HEK293 (cell line): ENCODE results near the gene MYL12A.
A peak's percentile ranks its signal among the peaks of the same experiment; 100 is the strongest.

ENCODE experiments used
- BCL11B ChIP-seq: fragments of 450-650 bp; formaldehyde crosslinking; IDR thresholded peaks from 2 replicates; pipeline ENCODE4 v1.5.1; 2016; ENCODE audit warnings: low read depth, missing biosample characterization, missing genetic modification characterization
- IKZF3 ChIP-seq: fragments of 450-650 bp; IDR thresholded peaks from 2 replicates; pipeline ENCODE4 v1.5.0; 2018; ENCODE audit warnings: missing biosample characterization, mild to moderate bottlenecking, missing genetic modification characterization, moderate library complexity
- MZF1 ChIP-seq: fragments of 450-650 bp; formaldehyde crosslinking; IDR thresholded peaks from 2 replicates; pipeline ENCODE4 v1.5.1; 2017; ENCODE audit warnings: missing biosample characterization, missing genetic modification characterization, borderline replicate concordance
- PRDM1 ChIP-seq: fragments of 450-650 bp; formaldehyde crosslinking; IDR thresholded peaks from 2 replicates; pipeline ENCODE4; 2016; ENCODE audit warnings: missing biosample characterization, missing genetic modification characterization
- SP2 ChIP-seq: fragments of 450-650 bp; formaldehyde crosslinking; IDR thresholded peaks from 2 replicates; pipeline ENCODE4 v1.5.1; 2016; ENCODE audit warnings: missing biosample characterization, missing genetic modification characterization
- ZBTB21 ChIP-seq: fragments of 450-650 bp; formaldehyde crosslinking; IDR thresholded peaks from 2 replicates; pipeline ENCODE4 v1.5.1; 2017; ENCODE audit warnings: missing biosample characterization, missing genetic modification characterization
- ZBTB8A ChIP-seq: fragments of 450-650 bp; formaldehyde crosslinking; IDR thresholded peaks from 2 replicates; pipeline ENCODE4 v1.5.1; 2016; ENCODE audit warnings: missing biosample characterization, missing genetic modification characterization
- ZFP37 ChIP-seq: fragments of 450-650 bp; formaldehyde crosslinking; IDR thresholded peaks from 2 replicates; pipeline ENCODE4 v1.5.1; 2016; ENCODE audit warnings: missing biosample characterization, missing genetic modification characterization
- ZNF114 ChIP-seq: fragments of 450-650 bp; formaldehyde crosslinking; IDR thresholded peaks from 2 replicates; pipeline ENCODE4 v1.5.0; 2017; ENCODE audit warnings: missing biosample characterization, missing genetic modification characterization
- ZNF138 ChIP-seq: fragments of 450-650 bp; formaldehyde crosslinking; IDR thresholded peaks from 2 replicates; pipeline ENCODE4 v1.5.1; 2016; ENCODE audit warnings: missing biosample characterization, missing genetic modification characterization, borderline replicate concordance
- ZNF140 ChIP-seq: fragments of 450-650 bp; formaldehyde crosslinking; IDR thresholded peaks from 2 replicates; pipeline ENCODE4 v1.5.1; 2016; ENCODE audit warnings: missing biosample characterization, missing genetic modification characterization
- ZNF184 ChIP-seq: fragments of 450-650 bp; IDR thresholded peaks from 2 replicates; pipeline ENCODE4 v1.5.1; 2018; ENCODE audit warnings: missing biosample characterization, mild to moderate bottlenecking, missing genetic modification characterization
- ZNF202 ChIP-seq: fragments of 450-650 bp; formaldehyde crosslinking; IDR thresholded peaks from 2 replicates; pipeline ENCODE4 v1.5.1; 2016; ENCODE audit warnings: missing biosample characterization, missing genetic modification characterization, borderline replicate concordance
- ZNF239 ChIP-seq: fragments of 450-650 bp; formaldehyde crosslinking; IDR thresholded peaks from 2 replicates; pipeline ENCODE4 v1.5.1; 2016; ENCODE audit warnings: missing biosample characterization, missing genetic modification characterization
- ZNF24 ChIP-seq: fragments of 450-650 bp; formaldehyde crosslinking; IDR thresholded peaks from 2 replicates; pipeline ENCODE4 v1.5.1; 2016; ENCODE audit warnings: missing biosample characterization, missing genetic modification characterization
- ZNF354C ChIP-seq: fragments of 450-650 bp; formaldehyde crosslinking; IDR thresholded peaks from 2 replicates; pipeline ENCODE4 v1.5.1; 2016; ENCODE audit warnings: missing biosample characterization, missing genetic modification characterization, low read depth, borderline replicate concordance
- ZNF501 ChIP-seq: fragments of 450-650 bp; formaldehyde crosslinking; IDR thresholded peaks from 2 replicates; pipeline ENCODE4 v1.5.1; 2016; ENCODE audit warnings: missing biosample characterization, missing genetic modification characterization
- ZNF623 ChIP-seq: fragments of 450-650 bp; formaldehyde crosslinking; IDR thresholded peaks from 2 replicates; pipeline ENCODE4 v1.5.1; 2016; ENCODE audit warnings: missing biosample characterization, missing genetic modification characterization
- ZNF660 ChIP-seq: fragments of 450-650 bp; IDR thresholded peaks from 2 replicates; pipeline ENCODE4 v1.5.1; 2018; ENCODE audit warnings: missing biosample characterization, mild to moderate bottlenecking, missing genetic modification characterization
- ZNF777 ChIP-seq: fragments of 450-650 bp; formaldehyde crosslinking; IDR thresholded peaks from 2 replicates; pipeline ENCODE4 v1.5.1; 2017; ENCODE audit warnings: missing biosample characterization, missing genetic modification characterization, borderline replicate concordance
- ZSCAN16 ChIP-seq: fragments of 450-650 bp; formaldehyde crosslinking; IDR thresholded peaks from 2 replicates; pipeline ENCODE4 v1.5.1; 2016; ENCODE audit warnings: missing biosample characterization, missing genetic modification characterization
- TF ChIP-seq, protein P1 (sequence below): fragments of 450-650 bp; formaldehyde crosslinking; IDR thresholded peaks from 2 replicates; pipeline ENCODE4 v1.5.1; 2016; ENCODE audit warnings: missing biosample characterization, missing genetic modification characterization
- TF ChIP-seq, protein P2 (sequence below): fragments of 450-650 bp; formaldehyde crosslinking; IDR thresholded peaks from 2 replicates; pipeline ENCODE4 v1.5.1; 2016; ENCODE audit warnings: missing biosample characterization, missing genetic modification characterization
- TF ChIP-seq, protein P3 (sequence below): fragments of 450-650 bp; formaldehyde crosslinking; IDR thresholded peaks from 2 replicates; pipeline ENCODE4 v1.5.1; 2017; ENCODE audit warnings: missing biosample characterization, missing genetic modification characterization
- TF ChIP-seq, protein P4 (sequence below): fragments of 450-650 bp; formaldehyde crosslinking; IDR thresholded peaks from 2 replicates; pipeline ENCODE4 v1.5.1; 2016; ENCODE audit warnings: missing biosample characterization, missing genetic modification characterization, borderline replicate concordance
- TF ChIP-seq, protein P5 (sequence below): fragments of 450-650 bp; formaldehyde crosslinking; IDR thresholded peaks from 2 replicates; pipeline ENCODE4 v1.5.1; 2017; ENCODE audit warnings: missing biosample characterization, missing genetic modification characterization
- TF ChIP-seq, protein P6 (sequence below): fragments of 450-650 bp; formaldehyde crosslinking; IDR thresholded peaks from 2 replicates; pipeline ENCODE4 v1.5.1; 2017; ENCODE audit warnings: missing biosample characterization, missing genetic modification characterization

MYL12A gene

DNA sequence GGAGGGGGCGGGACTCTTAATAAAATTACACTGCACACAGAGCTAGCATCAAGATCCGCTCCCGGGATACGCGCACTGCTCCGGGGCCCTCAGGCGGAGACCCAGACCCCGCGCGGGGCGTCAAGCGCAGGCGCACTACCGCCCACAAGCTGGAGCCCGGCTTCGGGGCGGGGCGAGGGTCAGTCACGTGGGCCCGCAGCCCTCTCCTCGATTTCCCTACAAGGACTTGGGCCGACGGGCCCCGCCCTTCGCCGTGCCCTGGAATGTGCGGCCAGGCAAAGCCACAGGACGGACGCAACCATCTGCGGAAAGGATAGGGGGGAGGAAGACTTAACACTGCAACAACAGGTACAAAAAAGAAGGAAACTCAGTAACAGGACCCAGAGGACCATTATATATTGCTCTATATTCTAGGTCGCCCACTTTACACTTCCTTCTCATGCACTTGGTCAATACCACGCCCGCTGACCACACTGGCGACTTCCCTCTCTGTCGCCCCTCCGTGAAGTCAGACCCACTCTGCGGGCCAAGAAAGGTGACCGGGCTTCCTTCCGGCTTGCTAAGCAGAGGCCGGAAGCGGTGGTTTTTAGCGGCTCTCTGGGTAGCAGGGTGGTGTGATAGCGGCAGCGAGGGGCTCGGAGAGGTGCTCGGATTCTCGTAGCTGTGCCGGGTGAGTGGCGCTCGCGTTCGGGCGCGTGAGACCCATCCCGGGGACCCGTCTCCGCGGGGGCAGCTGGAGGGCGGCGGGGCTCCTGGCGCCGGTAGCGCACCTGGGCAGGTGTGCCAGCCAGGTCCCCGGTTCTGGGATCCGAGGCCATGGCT is at the start of gene MYL12A (continued):
- TF ChIP-seq, protein P1, sequence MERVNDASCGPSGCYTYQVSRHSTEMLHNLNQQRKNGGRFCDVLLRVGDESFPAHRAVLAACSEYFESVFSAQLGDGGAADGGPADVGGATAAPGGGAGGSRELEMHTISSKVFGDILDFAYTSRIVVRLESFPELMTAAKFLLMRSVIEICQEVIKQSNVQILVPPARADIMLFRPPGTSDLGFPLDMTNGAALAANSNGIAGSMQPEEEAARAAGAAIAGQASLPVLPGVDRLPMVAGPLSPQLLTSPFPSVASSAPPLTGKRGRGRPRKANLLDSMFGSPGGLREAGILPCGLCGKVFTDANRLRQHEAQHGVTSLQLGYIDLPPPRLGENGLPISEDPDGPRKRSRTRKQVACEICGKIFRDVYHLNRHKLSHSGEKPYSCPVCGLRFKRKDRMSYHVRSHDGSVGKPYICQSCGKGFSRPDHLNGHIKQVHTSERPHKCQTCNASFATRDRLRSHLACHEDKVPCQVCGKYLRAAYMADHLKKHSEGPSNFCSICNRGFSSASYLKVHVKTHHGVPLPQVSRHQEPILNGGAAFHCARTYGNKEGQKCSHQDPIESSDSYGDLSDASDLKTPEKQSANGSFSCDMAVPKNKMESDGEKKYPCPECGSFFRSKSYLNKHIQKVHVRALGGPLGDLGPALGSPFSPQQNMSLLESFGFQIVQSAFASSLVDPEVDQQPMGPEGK (tag by site-specific recombination): peak; percentile 29; the same call in 1 of the 2 replicates
- TF ChIP-seq, protein P2, sequence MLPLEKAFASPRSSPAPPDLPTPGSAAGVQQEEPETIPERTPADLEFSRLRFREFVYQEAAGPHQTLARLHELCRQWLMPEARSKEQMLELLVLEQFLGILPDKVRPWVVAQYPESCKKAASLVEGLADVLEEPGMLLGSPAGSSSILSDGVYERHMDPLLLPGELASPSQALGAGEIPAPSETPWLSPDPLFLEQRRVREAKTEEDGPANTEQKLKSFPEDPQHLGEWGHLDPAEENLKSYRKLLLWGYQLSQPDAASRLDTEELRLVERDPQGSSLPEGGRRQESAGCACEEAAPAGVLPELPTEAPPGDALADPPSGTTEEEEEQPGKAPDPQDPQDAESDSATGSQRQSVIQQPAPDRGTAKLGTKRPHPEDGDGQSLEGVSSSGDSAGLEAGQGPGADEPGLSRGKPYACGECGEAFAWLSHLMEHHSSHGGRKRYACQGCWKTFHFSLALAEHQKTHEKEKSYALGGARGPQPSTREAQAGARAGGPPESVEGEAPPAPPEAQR (tag by site-specific recombination): 0 out of 2 replicates have a peak, but pooled peaks have one; percentile 79
- TF ChIP-seq ZNF202 (tag by site-specific recombination) (no peak), ZNF140 (tag by site-specific recombination) (no peak), ZNF501 (tag by site-specific recombination) (peak; percentile 82), IKZF3 (peak; percentile 83), ZNF114 (tag by site-specific recombination) (no peak), PRDM1 (tag by site-specific recombination) (no peak), BCL11B (peak; percentile 77; the same call in 1 of the 2 replicates), ZNF24 (tag by site-specific recombination) (peak; percentile 53; the same call in 1 of the 2 replicates), SP2 (tag by site-specific recombination) (peak; percentile 80), ZNF184 (tag by site-specific recombination) (no peak), ZNF354C (no peak), ZBTB21 (tag by site-specific recombination) (peak; percentile 79), ZSCAN16 (tag by site-specific recombination) (no peak), MZF1 (tag by site-specific recombination) (no peak), ZBTB8A (peak; percentile 87), ZNF138 (no peak), ZNF660 (0 out of 2 replicates have a peak, but pooled peaks have one; percentile 12), ZNF623 (tag by site-specific recombination) (no peak; the same call in 1 of the 2 replicates), ZNF239 (tag by site-specific recombination) (no peak), ZNF777 (tag by site-specific recombination) (0 out of 2 replicates have a peak, but pooled peaks have one; percentile 32), ZFP37 (peak; percentile 90; the same call in 1 of the 2 replicates)
- TF ChIP-seq, protein P3, sequence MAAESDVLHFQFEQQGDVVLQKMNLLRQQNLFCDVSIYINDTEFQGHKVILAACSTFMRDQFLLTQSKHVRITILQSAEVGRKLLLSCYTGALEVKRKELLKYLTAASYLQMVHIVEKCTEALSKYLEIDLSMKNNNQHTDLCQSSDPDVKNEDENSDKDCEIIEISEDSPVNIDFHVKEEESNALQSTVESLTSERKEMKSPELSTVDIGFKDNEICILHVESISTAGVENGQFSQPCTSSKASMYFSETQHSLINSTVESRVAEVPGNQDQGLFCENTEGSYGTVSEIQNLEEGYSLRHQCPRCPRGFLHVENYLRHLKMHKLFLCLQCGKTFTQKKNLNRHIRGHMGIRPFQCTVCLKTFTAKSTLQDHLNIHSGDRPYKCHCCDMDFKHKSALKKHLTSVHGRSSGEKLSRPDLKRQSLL (tag by site-specific recombination): no peak
- TF ChIP-seq, protein P4, sequence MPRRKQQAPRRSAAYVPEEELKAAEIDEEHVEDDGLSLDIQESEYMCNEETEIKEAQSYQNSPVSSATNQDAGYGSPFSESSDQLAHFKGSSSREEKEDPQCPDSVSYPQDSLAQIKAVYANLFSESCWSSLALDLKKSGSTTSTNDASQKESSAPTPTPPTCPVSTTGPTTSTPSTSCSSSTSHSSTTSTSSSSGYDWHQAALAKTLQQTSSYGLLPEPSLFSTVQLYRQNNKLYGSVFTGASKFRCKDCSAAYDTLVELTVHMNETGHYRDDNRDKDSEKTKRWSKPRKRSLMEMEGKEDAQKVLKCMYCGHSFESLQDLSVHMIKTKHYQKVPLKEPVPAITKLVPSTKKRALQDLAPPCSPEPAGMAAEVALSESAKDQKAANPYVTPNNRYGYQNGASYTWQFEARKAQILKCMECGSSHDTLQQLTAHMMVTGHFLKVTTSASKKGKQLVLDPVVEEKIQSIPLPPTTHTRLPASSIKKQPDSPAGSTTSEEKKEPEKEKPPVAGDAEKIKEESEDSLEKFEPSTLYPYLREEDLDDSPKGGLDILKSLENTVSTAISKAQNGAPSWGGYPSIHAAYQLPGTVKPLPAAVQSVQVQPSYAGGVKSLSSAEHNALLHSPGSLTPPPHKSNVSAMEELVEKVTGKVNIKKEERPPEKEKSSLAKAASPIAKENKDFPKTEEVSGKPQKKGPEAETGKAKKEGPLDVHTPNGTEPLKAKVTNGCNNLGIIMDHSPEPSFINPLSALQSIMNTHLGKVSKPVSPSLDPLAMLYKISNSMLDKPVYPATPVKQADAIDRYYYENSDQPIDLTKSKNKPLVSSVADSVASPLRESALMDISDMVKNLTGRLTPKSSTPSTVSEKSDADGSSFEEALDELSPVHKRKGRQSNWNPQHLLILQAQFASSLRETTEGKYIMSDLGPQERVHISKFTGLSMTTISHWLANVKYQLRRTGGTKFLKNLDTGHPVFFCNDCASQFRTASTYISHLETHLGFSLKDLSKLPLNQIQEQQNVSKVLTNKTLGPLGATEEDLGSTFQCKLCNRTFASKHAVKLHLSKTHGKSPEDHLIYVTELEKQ (tag by site-specific recombination): no peak
- TF ChIP-seq, protein P5, sequence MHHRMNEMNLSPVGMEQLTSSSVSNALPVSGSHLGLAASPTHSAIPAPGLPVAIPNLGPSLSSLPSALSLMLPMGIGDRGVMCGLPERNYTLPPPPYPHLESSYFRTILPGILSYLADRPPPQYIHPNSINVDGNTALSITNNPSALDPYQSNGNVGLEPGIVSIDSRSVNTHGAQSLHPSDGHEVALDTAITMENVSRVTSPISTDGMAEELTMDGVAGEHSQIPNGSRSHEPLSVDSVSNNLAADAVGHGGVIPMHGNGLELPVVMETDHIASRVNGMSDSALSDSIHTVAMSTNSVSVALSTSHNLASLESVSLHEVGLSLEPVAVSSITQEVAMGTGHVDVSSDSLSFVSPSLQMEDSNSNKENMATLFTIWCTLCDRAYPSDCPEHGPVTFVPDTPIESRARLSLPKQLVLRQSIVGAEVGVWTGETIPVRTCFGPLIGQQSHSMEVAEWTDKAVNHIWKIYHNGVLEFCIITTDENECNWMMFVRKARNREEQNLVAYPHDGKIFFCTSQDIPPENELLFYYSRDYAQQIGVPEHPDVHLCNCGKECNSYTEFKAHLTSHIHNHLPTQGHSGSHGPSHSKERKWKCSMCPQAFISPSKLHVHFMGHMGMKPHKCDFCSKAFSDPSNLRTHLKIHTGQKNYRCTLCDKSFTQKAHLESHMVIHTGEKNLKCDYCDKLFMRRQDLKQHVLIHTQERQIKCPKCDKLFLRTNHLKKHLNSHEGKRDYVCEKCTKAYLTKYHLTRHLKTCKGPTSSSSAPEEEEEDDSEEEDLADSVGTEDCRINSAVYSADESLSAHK (tag by site-specific recombination): 0 out of 2 replicates have a peak, but pooled peaks have one; percentile 36
- TF ChIP-seq, protein P6, sequence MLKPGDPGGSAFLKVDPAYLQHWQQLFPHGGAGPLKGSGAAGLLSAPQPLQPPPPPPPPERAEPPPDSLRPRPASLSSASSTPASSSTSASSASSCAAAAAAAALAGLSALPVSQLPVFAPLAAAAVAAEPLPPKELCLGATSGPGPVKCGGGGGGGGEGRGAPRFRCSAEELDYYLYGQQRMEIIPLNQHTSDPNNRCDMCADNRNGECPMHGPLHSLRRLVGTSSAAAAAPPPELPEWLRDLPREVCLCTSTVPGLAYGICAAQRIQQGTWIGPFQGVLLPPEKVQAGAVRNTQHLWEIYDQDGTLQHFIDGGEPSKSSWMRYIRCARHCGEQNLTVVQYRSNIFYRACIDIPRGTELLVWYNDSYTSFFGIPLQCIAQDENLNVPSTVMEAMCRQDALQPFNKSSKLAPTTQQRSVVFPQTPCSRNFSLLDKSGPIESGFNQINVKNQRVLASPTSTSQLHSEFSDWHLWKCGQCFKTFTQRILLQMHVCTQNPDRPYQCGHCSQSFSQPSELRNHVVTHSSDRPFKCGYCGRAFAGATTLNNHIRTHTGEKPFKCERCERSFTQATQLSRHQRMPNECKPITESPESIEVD (tag by site-specific recombination): no peak
